ENCODE measurements around the gene UBE2C. TPM values are rescaled to one million over a fixed set of nuclear protein-coding genes. Genes with fewer than 3 reads are reported as not detected.

UBE2C gene
- total RNA-seq = 1.9 and 3.9 TPM in 2 replicates

GRCh38 chr20:45812157-45813005 is at the start of gene UBE2C:
Gene UBE2C (plus strand): TSS chr20:45812644. CDS start chr20:45812696, 52 bp downstream.

GRCh38 chr20:45827030-45827652 is 14.7 kb downstream of the UBE2C start, which contains the start of gene TNNC2:
Gene TNNC2 (minus strand): TSS chr20:45827312. CDS start chr20:45827248, 64 bp downstream.

GRCh38 chr20:45833030-45833882 is 20.8 kb downstream of the UBE2C start, which contains the start of gene SNX21:
Gene SNX21 (plus strand): TSS chr20:45833799. CDS start chr20:45833920, 121 bp downstream.

GRCh38 chr20:45857114-45857881 is 44.9 kb downstream of the UBE2C start, which contains the start of the genes ACOT8 and ZSWIM3:
Gene ACOT8 (minus strand): TSS chr20:45857392. CDS start chr20:45857315, 77 bp downstream.
Gene ZSWIM3 (plus strand): TSS chr20:45857614. CDS start chr20:45857826, 212 bp downstream.

Other genes with a start within 250 kb of the UBE2C start
- not detected in 2 replicates for gene WFDC8, start 233.4 kb upstream of the UBE2C start, total RNA-seq
- not detected in 2 replicates for gene WFDC10A, start 182.9 kb upstream of the UBE2C start, total RNA-seq
- gene WFDC9, start 181.4 kb upstream of the UBE2C start, total RNA-seq = not detected in 2 replicates
- not detected in 2 replicates for gene WFDC11, start 142.4 kb upstream of the UBE2C start, total RNA-seq
- not detected in 2 replicates for gene WFDC13, start 110.6 kb upstream of the UBE2C start, total RNA-seq
- gene WFDC10B, start 107.6 kb upstream of the UBE2C start, total RNA-seq = 0.26 TPM in 1 of 2 replicates, not detected in the other
- gene SPINT4, start 90.3 kb upstream of the UBE2C start, total RNA-seq = not detected in 2 replicates
- 0.17 and 0.95 TPM in 2 replicates for gene WFDC3, start 20.8 kb upstream of the UBE2C start, total RNA-seq
- 16.9 and 20.5 TPM in 2 replicates for gene DNTTIP1, start 20.7 kb upstream of the UBE2C start, total RNA-seq
- 1.9 and 6.7 TPM in 2 replicates for gene TNNC2, start 14.7 kb downstream of the UBE2C start, total RNA-seq
- gene SNX21, start 21.2 kb downstream of the UBE2C start, total RNA-seq = 80.1 and 108 TPM in 2 replicates
- gene ACOT8, start 44.7 kb downstream of the UBE2C start, total RNA-seq = 46.2 and 58.5 TPM in 2 replicates
- 5.0 and 7.0 TPM in 2 replicates for gene ZSWIM3, start 45.0 kb downstream of the UBE2C start, total RNA-seq
- gene ZSWIM1, start 68.6 kb downstream of the UBE2C start, total RNA-seq = 3.0 and 3.7 TPM in 2 replicates
- 1.4 and 2.0 TPM in 2 replicates for gene SPATA25, start 75.0 kb downstream of the UBE2C start, total RNA-seq
- gene NEURL2, start 78.6 kb downstream of the UBE2C start, total RNA-seq = 4.7 and 6.8 TPM in 2 replicates
- 134 and 234 TPM in 2 replicates for gene CTSA, start 78.7 kb downstream of the UBE2C start, total RNA-seq
- gene PLTP, start 99.5 kb downstream of the UBE2C start, total RNA-seq = 27.0 and 67.7 TPM in 2 replicates
- gene PCIF1, start 122.0 kb downstream of the UBE2C start, total RNA-seq = 6.1 and 6.6 TPM in 2 replicates
- gene ZNF335, start 159.6 kb downstream of the UBE2C start, total RNA-seq = 9.1 and 14.1 TPM in 2 replicates
- gene MMP9, start 196.3 kb downstream of the UBE2C start, total RNA-seq = not detected in 2 replicates
- gene SLC12A5, start 216.6 kb downstream of the UBE2C start, total RNA-seq = under 0.01 TPM in 2 replicates

Data from bronchial smooth muscle cell (primary cell).